Keratinocyte (primary cell): ENCODE data around the gene TDP1. TPM values are rescaled to one million over a fixed set of nuclear protein-coding genes. Genes with fewer than 3 reads are reported as not detected.

Source experiments
- DNase-seq: peaks from one replicate; pipeline ENCODE4 v3.0.0-alpha.2; 2011; ENCODE audit warnings: low read depth, missing footprints, low spot score
- FAIRE-seq: peaks from 2 replicates; lab custom pipeline; 2011; peaks lifted over from hg19 to GRCh38; lab: Jason Lieb, UNC
- H2AFZ ChIP-seq: 2 replicates; pipeline ENCODE4 v1.6.0; 2012; ENCODE audit warnings: low read length, control low read depth, inconsistent platforms; ENCODE audit not compliant: control insufficient read depth
- H3K27ac ChIP-seq: 2 replicates; pipeline ENCODE4 v1.5.1; 2011; ENCODE audit warnings: low read length; ENCODE audit not compliant: control insufficient read depth, insufficient read depth
- H3K27me3 ChIP-seq: 3 replicates; pipeline ENCODE4 v1.6.0; 2011; ENCODE audit warnings: low read length; ENCODE audit not compliant: control insufficient read depth, insufficient read depth; ENCODE audit errors: extremely low read depth
- H3K36me3 ChIP-seq, 2 experiments: 2 replicates in 1 of 2; 3 replicates in 1 of 2; pipeline ENCODE4 v1.5.1; 2011; ENCODE audit warnings: low read length in 2 of 2, mild to moderate bottlenecking in 1 of 2; ENCODE audit not compliant: control insufficient read depth in 2 of 2, insufficient read depth in 2 of 2; ENCODE audit errors: extremely low read depth in 1 of 2
- H3K4me1 ChIP-seq: 3 replicates; pipeline ENCODE4 v1.5.1; 2011; ENCODE audit warnings: low read length; ENCODE audit not compliant: control insufficient read depth, insufficient read depth; ENCODE audit errors: extremely low read depth
- H3K4me2 ChIP-seq: 3 replicates; pipeline ENCODE4 v1.6.0; 2011; ENCODE audit warnings: low read depth, low read length; ENCODE audit not compliant: control insufficient read depth, insufficient read depth; ENCODE audit errors: extremely low read depth
- H3K4me3 ChIP-seq, 3 experiments: fragments of 200-600 bp in 1 of 3; sonication (generic) in 1 of 3; 2 replicates in 2 of 3; 3 replicates in 1 of 3; pipeline ENCODE4 v1.5.1; 2011 to 2016; ENCODE audit warnings: low read length in 3 of 3, mild to moderate bottlenecking in 3 of 3, control low read depth in 2 of 3, inconsistent platforms in 1 of 3, low read depth in 1 of 3, mixed read lengths in 1 of 3, mixed run types in 1 of 3, moderate library complexity in 1 of 3; ENCODE audit not compliant: control insufficient read depth in 2 of 3, insufficient read depth in 2 of 3; ENCODE audit errors: extremely low read depth in 1 of 3
- H3K79me2 ChIP-seq: 2 replicates; pipeline ENCODE4 v1.6.0; 2012; ENCODE audit warnings: low read length; ENCODE audit not compliant: control insufficient read depth, insufficient read depth
- H3K9ac ChIP-seq: 3 replicates; pipeline ENCODE4 v1.6.0; 2011; ENCODE audit warnings: low read length; ENCODE audit not compliant: control insufficient read depth, insufficient read depth; ENCODE audit errors: extremely low read depth
- H3K9me1 ChIP-seq: 3 replicates; pipeline ENCODE4 v1.6.0; 2011; ENCODE audit warnings: low read length; ENCODE audit not compliant: control insufficient read depth, insufficient read depth; ENCODE audit errors: extremely low read depth
- H3K9me3 ChIP-seq: 2 replicates; pipeline ENCODE4 v1.5.1; 2012; ENCODE audit warnings: low read depth, low read length; ENCODE audit not compliant: control insufficient read depth
- H4K20me1 ChIP-seq: 3 replicates; pipeline ENCODE4 v1.6.0; 2011; ENCODE audit warnings: low read length; ENCODE audit not compliant: control insufficient read depth, insufficient read depth; ENCODE audit errors: extremely low read depth
- CTCF ChIP-seq, 3 experiments: IDR thresholded peaks in 1 of 3; conservative IDR thresholded peaks in 1 of 3; optimal IDR thresholded peaks in 1 of 3; 2 replicates in 2 of 3; 3 replicates in 1 of 3; pipeline versions ENCODE3 to v1.5.1; 2011; ENCODE audit warnings: low read length in 3 of 3, mild to moderate bottlenecking in 3 of 3, moderate library complexity in 2 of 3, control low read depth in 1 of 3, inconsistent platforms in 1 of 3; ENCODE audit not compliant: insufficient read depth in 2 of 3; ENCODE audit errors: extremely low read depth in 1 of 3
- EZH2 ChIP-seq: IDR thresholded peaks from one replicate; pipeline ENCODE4 v1.6.1; 2012; ENCODE audit warnings: inconsistent platforms, mild to moderate bottlenecking, low read length, moderate library complexity
- dilution Hi-C: fragments of 300-500 bp; cut with MboI; formaldehyde crosslinking; loops from one replicate; pipeline ENCODE4 v1.7.0; 2020; ENCODE audit warnings: low sequenced_read_pairs; ENCODE audit not compliant: extremely low pct_ligation_motif_present
- polyA plus RNA-seq, 5 experiments: library from polyadenylated mRNA; depleted of rRNA in 3 of 5; stranded (reverse) in 3 of 5; stranded (forward) in 1 of 5; unstranded in 1 of 5; fragments of >200 nt; gene quantifications; 1 replicate in 1 of 5; 2 replicates in 3 of 5; 3 replicates in 1 of 5; pipeline versions ENCODE4 v1.2.1 to v1.2.3, GENCODE V29; 2011 to 2012; ENCODE audit warnings: missing spikeins in 2 of 5, low read depth in 1 of 5, low replicate concordance in 1 of 5

The TDP1 gene
- polyA plus RNA-seq, 1 donor (not counting 4 experiments of a cell fraction or from before 2014, with no cell fraction given) = 24.9 TPM

- no peaks in the 10 kb centered on the region for H3K79me2 ChIP-seq
- no peaks in the 10 kb centered on the region for H3K9me1 ChIP-seq
- H3K27ac ChIP-seq = no peak overlapping the region
- H3K36me3 ChIP-seq = peaks cover 8 to 16% of the 10 kb centered on the region in 2 experiments
- no peak overlapping the region for H3K4me3 ChIP-seq
- no peaks in the 10 kb centered on the region for H3K27me3 ChIP-seq
- H3K4me1 ChIP-seq = no peaks in the 10 kb centered on the region
- H3K9me3 ChIP-seq = no peaks in the 10 kb centered on the region
- H2AFZ ChIP-seq = no peak overlapping the region
- DNase-seq (no peak), FAIRE-seq (no peak)
- no peak overlapping the region for H3K9ac ChIP-seq
- dilution Hi-C loops = no loop called here
- H3K4me2 ChIP-seq = no peak overlapping the region
- TF ChIP-seq CTCF (optimal IDR thresholded peaks at IDR 0.05 in 1 of 3, IDR thresholded peaks at IDR 0.05 in 1 of 3, conservative IDR thresholded peaks at IDR 0.05 in 1 of 3; ENCODE audit: extremely low read depth in 1 of 3, insufficient read depth in 2 of 3, low read length in 3 of 3) (no peak), EZH2 (no peak)
- no peaks in the 10 kb centered on the region for H4K20me1 ChIP-seq
Measured at GRCh38 chr14:90005441-90005840, 49.7 kb downstream of the TDP1 start.

- peaks cover 8 to 16% of the 10 kb centered on the region in 2 experiments for H3K36me3 ChIP-seq
- H3K4me3 ChIP-seq = no peak overlapping the region
- no peak overlapping the region for H3K9ac ChIP-seq
- H3K4me1 ChIP-seq = no peaks in the 10 kb centered on the region
- no peak for DNase-seq
- H3K27me3 ChIP-seq = no peaks in the 10 kb centered on the region
- no peak for FAIRE-seq
- H3K27ac ChIP-seq = no peak overlapping the region
- no peak for TF ChIP-seq EZH2
- H2AFZ ChIP-seq = no peak overlapping the region
- H3K4me2 ChIP-seq = no peak overlapping the region
- dilution Hi-C loops = no loop called here
- no peaks in the 10 kb centered on the region for H3K79me2 ChIP-seq
- no peaks in the 10 kb centered on the region for H3K9me3 ChIP-seq
- no peaks in the 10 kb centered on the region for H4K20me1 ChIP-seq
- no peaks in the 10 kb centered on the region for H3K9me1 ChIP-seq
Measured at GRCh38 chr14:90005939-90006530, 50.3 kb downstream of the TDP1 start.

GRCh38 chr14:90017371-90017770, 61.6 kb downstream of the TDP1 start:
- Histone ChIP-seq H3K4me1 (no peaks in the 10 kb centered on the region), H3K4me3 (no peak overlapping the region), H3K4me2 (no peak overlapping the region), H3K9ac (no peak overlapping the region), H2AFZ (no peak overlapping the region), H3K27me3 (no peaks in the 10 kb centered on the region), H3K9me3 (no peaks in the 10 kb centered on the region), H4K20me1 (no peaks in the 10 kb centered on the region), H3K79me2 (no peaks in the 10 kb centered on the region), H3K36me3 (peaks cover 13 to 21% of the 10 kb centered on the region in 2 experiments), H3K27ac (no peak overlapping the region), H3K9me1 (no peaks in the 10 kb centered on the region)
- no peak for DNase-seq
- no peak for TF ChIP-seq CTCF (optimal IDR thresholded peaks at IDR 0.05 in 1 of 3, IDR thresholded peaks at IDR 0.05 in 1 of 3, conservative IDR thresholded peaks at IDR 0.05 in 1 of 3; ENCODE audit: extremely low read depth in 1 of 3, insufficient read depth in 2 of 3, low read length in 3 of 3)
- no peak for TF ChIP-seq EZH2
- FAIRE-seq = no peak
- dilution Hi-C loops = no loop called here
